ENCODE measurements around the gene ZBTB7B. TPM values are rescaled to one million over a fixed set of nuclear protein-coding genes. Genes with fewer than 3 reads are reported as not detected.

Gene ZBTB7B
- total RNA-seq, 4 donors from 2014 or later: 45.5 to 63.4 (median 49.5) TPM

- H3K4me3 ChIP-seq: no peak overlapping the region
- ATAC-seq: peak; percentile 20
- no peaks in the 10 kb centered on the region for H3K4me1 ChIP-seq
- TF ChIP-seq POLR2AphosphoS5 (IDR thresholded peaks at IDR 0.05) (no peak), EP300 (IDR thresholded peaks at IDR 0.05) (no peak), POLR2A (IDR thresholded peaks at IDR 0.05) (no peak)
- TF ChIP-seq, protein P1, sequence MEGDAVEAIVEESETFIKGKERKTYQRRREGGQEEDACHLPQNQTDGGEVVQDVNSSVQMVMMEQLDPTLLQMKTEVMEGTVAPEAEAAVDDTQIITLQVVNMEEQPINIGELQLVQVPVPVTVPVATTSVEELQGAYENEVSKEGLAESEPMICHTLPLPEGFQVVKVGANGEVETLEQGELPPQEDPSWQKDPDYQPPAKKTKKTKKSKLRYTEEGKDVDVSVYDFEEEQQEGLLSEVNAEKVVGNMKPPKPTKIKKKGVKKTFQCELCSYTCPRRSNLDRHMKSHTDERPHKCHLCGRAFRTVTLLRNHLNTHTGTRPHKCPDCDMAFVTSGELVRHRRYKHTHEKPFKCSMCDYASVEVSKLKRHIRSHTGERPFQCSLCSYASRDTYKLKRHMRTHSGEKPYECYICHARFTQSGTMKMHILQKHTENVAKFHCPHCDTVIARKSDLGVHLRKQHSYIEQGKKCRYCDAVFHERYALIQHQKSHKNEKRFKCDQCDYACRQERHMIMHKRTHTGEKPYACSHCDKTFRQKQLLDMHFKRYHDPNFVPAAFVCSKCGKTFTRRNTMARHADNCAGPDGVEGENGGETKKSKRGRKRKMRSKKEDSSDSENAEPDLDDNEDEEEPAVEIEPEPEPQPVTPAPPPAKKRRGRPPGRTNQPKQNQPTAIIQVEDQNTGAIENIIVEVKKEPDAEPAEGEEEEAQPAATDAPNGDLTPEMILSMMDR (IDR thresholded peaks at IDR 0.05): no peak
- no peaks in the 10 kb centered on the region for H3K27me3 ChIP-seq
- 71 to 80% methylated on average over 3 to 6 of the region's 16 CpGs for WGBS, 2 donors (ENCODE audit: low coverage in 1 of 2)
- H3K27ac ChIP-seq: no peak overlapping the region
- no peaks in the 10 kb centered on the region for H3K9me3 ChIP-seq
- H3K36me3 ChIP-seq: no peaks in the 10 kb centered on the region
Observed at GRCh38 chr1:155029513-155030242, 27.1 kb downstream of the ZBTB7B start.

DNA sequence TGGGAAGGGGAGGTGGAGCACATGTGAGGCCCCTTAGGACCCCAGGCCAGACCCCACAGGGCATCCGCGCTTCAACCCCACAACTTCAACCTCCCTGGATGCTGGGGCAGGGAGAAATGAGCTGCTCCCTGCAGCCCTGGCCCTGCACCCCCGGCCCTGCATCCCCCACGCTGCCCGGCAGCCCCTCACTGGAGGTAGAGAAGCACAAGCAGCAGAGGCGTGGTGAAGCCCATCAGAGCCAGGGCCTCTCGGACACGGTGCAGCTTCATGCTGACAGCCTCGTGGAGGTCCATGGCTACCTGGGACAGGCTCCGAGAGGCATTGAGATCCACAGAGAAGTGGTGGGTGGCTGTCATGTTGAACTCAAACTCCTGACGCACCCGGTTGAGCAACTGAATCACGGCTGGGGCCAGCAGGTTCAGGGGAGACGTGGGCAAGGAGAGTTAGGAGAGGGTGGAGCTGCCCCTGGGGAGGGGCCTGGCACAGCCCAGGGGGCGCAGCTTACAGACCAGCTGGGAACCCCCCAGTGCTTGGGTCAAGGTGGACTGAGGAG is 27.7 kb downstream of the ZBTB7B start:
- peak; percentile 26 for ATAC-seq
- Histone ChIP-seq H3K4me3 (no peak overlapping the region), H3K36me3 (no peaks in the 10 kb centered on the region), H3K27ac (no peak overlapping the region), H3K4me1 (no peaks in the 10 kb centered on the region), H3K27me3 (no peaks in the 10 kb centered on the region), H3K9me3 (no peaks in the 10 kb centered on the region)
- whole genome bisulfite sequencing, 2 donors (ENCODE audit: low coverage in 1 of 2): no CpG with 5 or more reads among the region's 15 CpGs
- TF ChIP-seq POLR2AphosphoS5 (IDR thresholded peaks at IDR 0.05): no peak
- TF ChIP-seq EP300 (IDR thresholded peaks at IDR 0.05): no peak
- no peak for TF ChIP-seq POLR2A (IDR thresholded peaks at IDR 0.05)
- TF ChIP-seq, protein P1 (IDR thresholded peaks at IDR 0.05): no peak

GRCh38 chr1:155030899-155031298 is 28.3 kb downstream of the ZBTB7B start:
- Histone ChIP-seq H3K4me1 (no peaks in the 10 kb centered on the region), H3K4me3 (no peak overlapping the region), H3K27ac (no peak overlapping the region), H3K9me3 (no peaks in the 10 kb centered on the region), H3K36me3 (no peaks in the 10 kb centered on the region), H3K27me3 (no peaks in the 10 kb centered on the region)
- whole genome bisulfite sequencing, 2 donors (ENCODE audit: low coverage in 1 of 2): 68 to 83% methylated on average over 2 to 8 of the region's 11 CpGs
- no peak for ATAC-seq
- TF ChIP-seq POLR2AphosphoS5 (IDR thresholded peaks at IDR 0.05): no peak
- no peak for TF ChIP-seq EP300 (IDR thresholded peaks at IDR 0.05)
- TF ChIP-seq, protein P1 (IDR thresholded peaks at IDR 0.05): no peak
- TF ChIP-seq POLR2A (IDR thresholded peaks at IDR 0.05): no peak

GRCh38 chr1:155032886-155033285 is 30.3 kb downstream of the ZBTB7B start:
- TF ChIP-seq, protein P1 (IDR thresholded peaks at IDR 0.05): no peak
- TF ChIP-seq POLR2AphosphoS5 (IDR thresholded peaks at IDR 0.05) (no peak), POLR2A (IDR thresholded peaks at IDR 0.05) (no peak), EP300 (IDR thresholded peaks at IDR 0.05) (no peak)
- WGBS, 2 donors (ENCODE audit: low coverage in 1 of 2): 83 to 94% methylated on average over 3 to 4 of the region's 12 CpGs
- no peak for ATAC-seq
- Histone ChIP-seq H3K27me3 (no peaks in the 10 kb centered on the region), H3K27ac (no peak overlapping the region), H3K36me3 (no peaks in the 10 kb centered on the region), H3K9me3 (no peaks in the 10 kb centered on the region), H3K4me1 (no peaks in the 10 kb centered on the region), H3K4me3 (no peak overlapping the region)

- 92 to 100% methylated on average over 1 to 2 of the region's 9 CpGs for WGBS, 2 donors (ENCODE audit: low coverage in 1 of 2)
- H3K36me3 ChIP-seq: no peaks in the 10 kb centered on the region
- no peaks in the 10 kb centered on the region for H3K9me3 ChIP-seq
- no peak for ATAC-seq
- TF ChIP-seq POLR2AphosphoS5 (IDR thresholded peaks at IDR 0.05) (no peak), EP300 (IDR thresholded peaks at IDR 0.05) (no peak), POLR2A (IDR thresholded peaks at IDR 0.05) (no peak)
- TF ChIP-seq, protein P1 (IDR thresholded peaks at IDR 0.05): no peak
- H3K27ac ChIP-seq: no peak within 1 kb of the TSS
- no peak within 1 kb of the TSS for H3K4me3 ChIP-seq
- H3K4me1 ChIP-seq: peaks cover 0 to 4% (median 0%) of the 10 kb centered on the region in 3 donors
- H3K27me3 ChIP-seq: no peaks in the 10 kb centered on the region
Observed at GRCh38 chr1:155033524-155033923, 30.9 kb downstream of the ZBTB7B start, which contains the start of the genes DCST1 and DCST2. TSS of gene DCST1 (plus strand) at chr1:155033824. CDS start at chr1:155034037, 213 bp downstream. TSS of gene DCST2 (minus strand) at chr1:155033781. CDS start at chr1:155033701, 80 bp downstream.
